GM21390 (cell line): ENCODE results near the gene RPS6KA3.

Experiments used
- ATAC-seq: cut with Tn5 transposase; IDR thresholded peaks from one replicate; pipeline ENCODE4 v1.9.1; 2021; ENCODE audit not compliant: unreplicated experiment

Gene RPS6KA3

DNA sequence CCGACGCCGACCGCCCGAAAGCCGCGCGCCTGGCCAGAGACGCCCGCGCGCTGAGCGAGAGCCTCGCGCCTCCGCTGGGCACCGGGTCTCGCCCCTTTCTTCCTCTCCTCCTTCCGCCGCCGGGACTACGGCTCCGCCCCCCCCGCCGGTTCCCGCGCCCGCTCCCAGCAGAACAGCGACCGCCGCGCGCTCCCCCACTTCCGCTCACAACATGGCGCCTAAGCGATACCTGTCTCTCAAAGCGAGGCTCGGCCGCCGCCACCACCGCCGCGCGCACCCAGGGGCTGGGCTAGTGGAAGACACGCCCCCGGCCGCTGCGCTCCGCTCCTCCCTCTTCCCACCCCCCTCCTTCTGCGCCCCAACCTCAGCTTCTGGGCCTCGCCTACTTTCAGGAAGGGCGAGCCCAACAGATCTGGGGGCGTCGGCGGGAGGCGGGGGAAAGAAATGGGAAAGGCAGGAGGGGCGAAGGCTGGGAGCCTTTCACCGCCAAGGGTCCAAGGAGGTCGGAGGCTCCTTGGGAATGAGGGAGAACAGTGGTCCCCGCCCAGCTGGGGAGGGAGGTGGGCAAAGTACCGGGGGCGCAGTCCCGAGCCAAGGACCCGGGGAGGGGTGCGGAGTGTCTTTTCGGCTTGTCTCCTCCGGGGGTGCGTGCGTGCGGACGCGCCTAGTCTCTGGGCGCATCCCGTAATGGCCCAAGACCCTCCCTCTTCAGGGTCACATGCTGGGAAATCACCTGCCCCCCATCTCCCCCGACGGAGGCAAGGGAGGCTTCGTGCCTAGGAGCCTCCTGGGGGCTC lies at the start of gene RPS6KA3:
TSS of gene RPS6KA3 (minus strand) at position 100 of the 797 bp plus-strand sequence. CDS start 277 bp downstream, outside the sequence.
- peak; percentile 79 for ATAC-seq

DNA sequence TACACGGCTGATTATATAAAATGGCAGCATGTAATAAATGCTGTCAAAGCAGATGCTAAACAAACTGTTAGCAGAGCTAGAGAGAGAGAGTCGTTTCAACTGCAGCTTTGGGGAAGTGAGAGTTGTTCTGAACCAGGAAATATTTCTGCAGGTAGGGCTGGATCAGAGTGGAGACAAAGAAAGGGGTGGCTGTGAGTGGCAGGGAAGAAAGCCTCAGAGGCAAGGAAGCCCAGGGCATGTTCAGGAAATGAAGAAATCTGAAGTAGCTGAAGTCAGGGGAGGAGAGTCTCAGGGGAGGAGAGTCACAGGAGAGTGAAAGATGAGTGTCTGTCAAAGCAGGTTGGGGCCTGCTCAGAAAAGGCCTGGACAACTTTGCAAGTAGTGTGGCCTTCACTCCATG lies 48.4 kb upstream of the RPS6KA3 start:
- peak; percentile 86 for ATAC-seq

DNA sequence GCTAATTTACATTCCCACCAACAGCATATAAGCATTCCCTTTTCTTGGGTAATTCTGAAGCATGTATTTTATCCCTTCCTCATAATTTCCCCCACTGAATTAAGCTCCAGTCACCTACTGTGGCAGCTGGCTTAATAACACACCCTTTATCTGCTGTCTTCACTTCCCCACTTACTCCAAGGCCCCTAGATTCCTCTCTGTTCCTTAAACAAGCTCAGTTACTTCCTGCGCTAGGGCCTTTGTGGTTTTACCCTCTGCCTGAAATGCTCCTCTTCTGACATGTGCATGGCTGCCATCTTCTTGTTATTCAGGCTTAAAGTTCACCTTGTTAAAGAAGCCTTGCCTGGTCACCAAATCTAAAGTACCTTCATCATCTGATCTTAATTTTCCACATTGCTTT lies 47.2 kb upstream of the RPS6KA3 start:
- ATAC-seq, result no peak

DNA sequence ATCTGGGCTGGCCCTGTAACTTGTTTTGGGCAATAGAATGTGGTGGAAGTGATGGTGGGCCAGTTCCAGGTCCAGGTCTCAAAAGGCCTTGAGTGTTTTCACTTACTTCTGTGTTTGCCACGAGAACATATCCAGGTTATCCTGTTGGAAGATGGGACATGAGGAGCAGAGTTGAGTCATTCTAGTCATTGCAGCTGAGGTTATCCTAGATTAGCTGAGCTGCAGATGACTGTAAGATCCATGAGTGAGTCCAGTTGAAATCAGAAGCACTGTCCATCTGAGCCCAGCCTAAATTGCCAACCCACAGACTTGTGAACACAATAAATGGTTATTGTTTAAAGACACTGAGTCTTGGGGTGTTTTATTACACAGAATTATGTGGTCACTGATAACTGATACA lies 45.3 kb upstream of the RPS6KA3 start:
- ATAC-seq, result no peak

DNA sequence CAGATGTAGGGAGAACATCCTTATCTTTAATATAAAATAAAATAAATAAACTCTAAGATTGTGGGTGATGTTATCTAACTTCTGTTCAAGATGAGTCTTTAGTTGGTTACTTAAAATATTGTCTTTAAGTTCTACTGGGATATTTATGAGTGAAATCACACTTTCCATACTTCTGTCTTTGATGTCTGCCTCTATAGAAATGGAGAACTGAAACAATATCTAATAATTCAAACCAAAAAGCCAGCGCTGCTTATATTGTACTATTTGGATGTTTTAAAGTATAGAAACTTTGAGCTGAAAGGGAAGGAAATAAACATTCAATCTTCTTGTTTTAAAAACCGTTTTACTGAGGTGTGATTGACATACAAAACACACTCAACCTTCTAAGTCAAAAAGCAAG lies 44.8 kb upstream of the RPS6KA3 start:
- no peak for ATAC-seq

DNA sequence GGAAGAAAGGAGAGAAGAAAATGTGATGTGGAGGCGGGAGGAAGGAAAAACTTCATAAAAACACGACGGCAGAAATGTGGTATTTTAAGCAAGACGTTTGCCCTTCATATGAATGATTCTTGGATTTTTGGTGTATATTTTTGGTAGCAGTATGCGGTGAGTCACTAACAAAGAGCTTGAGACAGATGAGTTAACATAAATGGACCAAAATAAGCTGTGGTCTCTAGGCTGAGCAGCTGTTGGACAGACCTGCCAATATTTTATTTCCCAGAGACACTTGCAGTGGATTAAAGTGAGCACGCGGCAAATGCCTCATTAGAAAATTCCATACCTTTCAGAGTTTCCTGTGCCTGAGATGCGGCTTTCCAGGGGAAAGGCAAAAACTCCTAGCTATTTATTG lies 43.1 kb upstream of the RPS6KA3 start:
- ATAC-seq, result no peak

DNA sequence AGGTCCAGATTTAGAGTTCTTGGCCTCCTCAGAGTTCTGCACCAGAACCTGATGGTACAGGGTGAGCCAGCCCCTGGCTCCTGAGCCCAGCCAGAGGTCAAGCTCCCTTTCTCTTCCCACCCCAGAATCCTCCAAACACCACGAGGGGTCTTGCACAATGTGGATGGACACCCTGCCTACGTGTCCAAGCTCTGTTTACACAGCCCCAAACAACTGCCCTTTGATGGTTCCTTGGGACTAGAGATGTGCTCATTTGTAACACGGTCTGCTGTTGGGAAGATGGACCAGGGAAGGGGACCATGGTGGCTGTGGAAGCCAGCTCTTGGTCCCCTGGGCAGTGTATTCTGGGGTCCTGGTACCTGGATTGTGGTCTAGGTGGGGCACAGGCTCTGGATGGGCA lies 40.0 kb upstream of the RPS6KA3 start:
- no peak for ATAC-seq

DNA sequence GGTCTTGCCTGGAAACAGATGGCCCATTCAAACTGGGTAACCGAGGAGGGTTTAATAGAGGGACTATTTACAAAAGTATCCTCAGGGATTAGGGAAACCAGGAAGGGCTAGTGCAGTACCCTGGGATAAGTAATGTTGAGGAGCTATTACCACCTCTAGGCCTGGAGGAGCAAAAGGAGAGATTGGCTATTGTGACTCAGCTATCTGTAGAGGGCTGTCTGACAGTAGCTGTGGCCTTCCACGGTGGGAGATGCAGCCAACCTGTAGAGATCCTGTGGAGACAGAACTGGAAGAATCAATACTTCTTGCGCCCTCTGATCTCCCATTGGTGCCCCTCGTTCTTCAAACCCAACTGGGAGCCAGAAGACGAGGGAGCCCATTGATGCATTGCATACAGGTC lies 34.1 kb upstream of the RPS6KA3 start:
- no peak for ATAC-seq

DNA sequence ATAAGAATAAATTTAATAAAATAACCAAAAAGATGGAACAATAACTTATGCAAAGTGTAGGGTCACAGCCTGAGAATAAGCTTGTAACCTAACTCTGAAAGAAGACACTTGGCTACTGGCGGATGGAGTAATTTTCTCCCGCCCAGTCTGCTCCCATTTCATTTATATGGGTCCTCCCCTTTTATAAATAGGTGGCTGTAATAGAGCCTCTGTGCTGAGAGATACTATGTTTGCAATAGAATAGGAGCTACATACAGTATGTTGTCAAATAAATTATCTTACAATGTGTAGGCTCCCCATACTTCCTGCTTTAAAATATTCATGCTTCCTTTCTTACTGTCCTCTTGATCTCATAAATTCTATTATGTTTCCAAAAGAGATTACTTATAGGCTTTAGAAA lies 28.2 kb upstream of the RPS6KA3 start:
- no peak for ATAC-seq

DNA sequence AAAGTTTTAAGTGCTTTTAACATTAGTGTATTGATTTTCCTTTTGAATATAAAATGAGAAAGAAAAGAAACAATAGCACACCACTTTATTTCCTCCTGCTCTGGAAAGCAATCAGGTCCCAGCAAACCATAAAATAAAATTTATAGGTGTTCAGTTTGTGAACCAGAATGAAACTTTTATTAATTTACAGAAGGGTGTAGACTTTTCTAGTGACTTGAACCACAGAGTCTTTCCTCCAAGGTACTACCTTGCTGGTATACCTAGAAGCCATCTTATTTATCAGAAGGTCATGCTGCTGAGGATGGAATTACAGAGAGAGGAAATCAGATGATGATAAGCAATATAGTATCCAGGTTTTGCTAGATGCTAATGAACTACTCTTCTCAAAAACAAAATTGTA lies 27.6 kb upstream of the RPS6KA3 start:
- ATAC-seq, result no peak

DNA sequence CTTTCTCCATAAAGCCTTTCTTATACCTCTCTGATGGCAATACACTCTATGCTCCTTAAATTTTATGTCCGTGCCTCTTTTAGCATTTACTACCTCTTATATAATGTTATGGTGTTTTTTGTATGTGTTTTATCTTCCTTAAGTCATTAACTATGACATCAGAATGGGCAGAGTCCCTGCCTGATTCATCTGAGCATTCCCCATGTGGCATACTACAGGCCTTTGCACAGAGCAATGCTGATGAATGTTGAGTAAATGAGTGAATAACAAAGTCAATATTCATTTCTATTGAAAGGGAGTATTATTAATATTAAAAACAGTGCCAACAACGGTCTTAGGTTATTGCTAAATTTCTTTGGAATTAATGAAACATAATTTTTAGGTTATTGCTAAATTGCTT lies 18.8 kb upstream of the RPS6KA3 start:
- no peak for ATAC-seq

DNA sequence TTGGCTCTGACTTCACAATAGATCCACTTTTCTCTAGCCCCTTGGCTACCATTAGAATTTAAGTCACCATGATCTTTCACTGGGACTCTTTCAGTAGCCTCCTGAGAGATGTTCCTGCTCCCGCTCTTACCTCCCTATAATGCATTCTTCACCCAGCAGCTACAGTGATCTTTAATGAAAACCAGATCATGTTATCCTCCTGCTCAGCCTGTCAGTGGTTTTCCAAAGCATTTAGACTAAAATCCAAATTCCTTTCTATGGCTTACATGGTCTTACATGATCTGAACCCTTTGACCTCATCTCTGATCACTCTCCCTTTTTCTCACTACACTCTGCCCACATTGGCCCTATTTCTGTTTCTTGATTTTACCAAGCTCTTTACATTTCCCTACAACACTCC lies 18.3 kb upstream of the RPS6KA3 start:
- no peak for ATAC-seq

DNA sequence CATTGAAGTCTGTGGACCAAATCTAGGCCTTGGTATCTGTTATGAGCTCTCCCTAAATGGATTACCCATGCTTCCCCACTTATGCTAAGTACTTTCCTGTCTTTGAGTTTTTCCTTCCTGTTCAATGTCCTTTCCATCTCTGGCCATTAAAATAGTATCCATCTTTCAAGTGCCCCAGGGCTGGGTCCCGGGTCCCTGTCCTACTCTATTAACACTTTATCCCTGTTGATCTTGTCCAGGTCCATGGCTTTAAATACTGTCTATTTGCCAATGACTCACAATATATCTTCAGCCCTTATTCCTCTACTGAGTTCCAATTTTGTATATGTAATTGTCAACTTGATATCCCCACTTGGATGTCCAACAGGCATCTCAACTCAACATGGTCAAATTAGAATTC lies 17.7 kb upstream of the RPS6KA3 start:
- ATAC-seq, result no peak

DNA sequence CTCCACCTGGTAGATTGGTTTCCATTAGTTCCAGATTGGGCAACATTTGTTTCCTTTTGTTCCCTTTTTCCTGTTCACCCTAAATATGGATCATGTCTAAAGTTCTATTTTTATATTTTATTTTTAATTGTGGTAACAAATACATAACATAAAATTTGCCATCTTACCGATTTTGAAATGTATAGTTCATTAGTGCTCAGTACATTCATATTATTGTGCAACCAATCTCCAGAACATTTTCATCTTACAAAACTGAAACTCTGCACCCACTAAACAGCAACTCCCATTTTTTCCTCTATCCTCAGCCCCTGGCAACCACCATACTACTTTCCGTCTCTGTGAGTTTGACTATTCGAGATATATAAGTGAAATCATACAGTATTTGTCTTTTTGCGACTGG lies 14.2 kb upstream of the RPS6KA3 start:
- ATAC-seq, result no peak

DNA sequence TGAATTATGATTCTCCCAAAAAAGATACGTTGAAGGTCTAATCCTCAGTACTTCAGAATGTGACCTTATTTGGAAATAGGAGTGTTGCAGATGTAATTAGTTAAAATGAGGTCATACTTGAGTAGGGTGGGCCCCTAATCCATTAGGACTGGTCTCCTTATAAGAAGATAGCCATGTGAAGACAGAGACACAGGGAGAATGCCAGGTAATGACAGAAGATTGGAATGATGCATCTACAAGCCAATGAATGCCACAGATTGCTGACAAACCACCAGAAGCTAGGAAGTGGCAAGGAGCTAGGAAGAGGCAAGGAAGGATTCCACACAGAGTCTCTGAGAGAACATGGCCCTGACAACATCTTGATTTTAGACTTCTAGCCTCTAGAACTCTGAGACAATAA lies 7.4 kb upstream of the RPS6KA3 start:
- ATAC-seq, result no peak

DNA sequence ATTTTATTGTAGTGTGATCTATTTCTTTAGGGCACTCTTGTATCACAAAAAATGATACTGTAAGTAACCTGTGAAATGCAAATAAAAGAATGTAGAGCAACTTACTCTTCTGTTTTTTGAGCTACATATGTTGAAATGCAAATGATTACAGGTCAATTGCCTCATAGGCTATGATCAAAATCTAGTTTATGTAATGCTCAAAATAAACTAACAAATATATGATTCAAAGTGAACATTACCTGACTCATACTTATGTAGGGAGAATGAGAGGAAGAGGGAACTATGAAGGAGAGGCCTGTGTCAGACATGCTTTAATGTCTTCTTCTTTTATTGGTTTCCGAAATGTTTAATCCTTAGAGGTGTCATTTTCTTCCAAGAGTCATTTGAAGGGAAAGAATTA lies 5.0 kb upstream of the RPS6KA3 start:
- ATAC-seq, result no peak

DNA sequence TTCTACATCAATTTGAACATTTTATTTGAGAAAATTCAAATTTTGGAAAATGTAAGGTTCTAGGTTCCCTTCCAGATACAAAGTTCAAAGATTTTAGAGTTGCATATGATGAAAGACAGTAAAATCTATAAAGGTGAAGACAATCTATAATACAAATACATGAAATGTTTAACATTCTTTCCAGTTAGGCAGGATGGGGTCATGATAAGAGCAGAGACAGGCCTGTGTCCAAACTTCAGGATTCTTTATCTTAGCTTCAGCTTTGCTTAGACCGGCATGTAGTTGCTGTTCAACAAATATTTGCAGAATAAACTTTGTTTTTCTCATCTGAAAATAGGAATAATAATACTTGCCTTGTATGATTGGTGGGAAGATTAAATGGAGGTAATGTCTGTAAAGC lies 4.5 kb upstream of the RPS6KA3 start:
- ATAC-seq, result no peak

DNA sequence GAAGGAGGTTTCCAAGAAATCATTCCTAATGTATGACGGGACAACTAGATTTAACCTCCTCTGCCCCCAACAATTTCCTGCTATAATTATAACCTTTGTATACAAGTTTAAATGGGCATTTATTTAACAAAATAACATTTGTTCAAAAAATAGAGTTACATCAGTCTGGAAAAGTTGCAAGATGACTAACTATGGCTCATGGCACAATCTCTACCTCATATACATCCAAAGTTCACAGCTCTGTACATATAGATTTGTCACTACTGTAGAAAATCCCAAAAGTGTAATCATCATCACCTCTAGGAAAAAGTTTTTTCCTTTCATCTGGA lies 3.8 kb upstream of the RPS6KA3 start:
- ATAC-seq, result no peak

DNA sequence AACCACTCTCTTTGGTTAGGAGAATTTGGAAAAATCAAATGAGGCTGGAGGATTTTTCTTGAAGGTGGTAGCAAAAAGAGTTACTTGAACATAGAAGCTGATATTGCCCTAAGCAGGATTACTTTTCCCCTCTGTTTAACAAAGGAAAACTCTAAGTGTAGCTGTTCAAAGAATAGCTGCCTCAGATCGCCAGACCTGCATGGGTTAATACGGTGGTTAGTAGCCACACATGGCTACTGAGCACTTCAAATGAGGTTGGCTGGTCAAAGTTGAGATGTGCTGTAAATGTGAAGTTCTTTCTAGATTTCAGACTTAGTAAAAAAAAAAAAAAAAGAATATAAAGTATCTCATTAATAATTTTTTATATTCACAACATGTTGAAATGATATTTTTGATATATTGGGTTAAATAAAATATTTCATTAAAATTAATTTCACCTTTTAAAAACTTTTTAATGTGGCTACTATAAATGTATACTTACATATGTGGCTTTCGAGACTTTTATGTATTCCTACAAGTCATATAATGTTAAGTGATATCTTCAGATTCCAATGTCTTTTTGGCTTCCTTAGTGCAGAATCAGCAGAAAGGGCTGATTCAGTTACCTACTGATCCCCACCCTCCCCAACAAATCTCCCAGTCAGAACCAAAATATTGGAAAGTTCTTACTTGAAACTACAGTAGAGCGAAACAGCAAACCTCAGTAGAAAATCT lies 3.3 kb upstream of the RPS6KA3 start:
- no peak for ATAC-seq

DNA sequence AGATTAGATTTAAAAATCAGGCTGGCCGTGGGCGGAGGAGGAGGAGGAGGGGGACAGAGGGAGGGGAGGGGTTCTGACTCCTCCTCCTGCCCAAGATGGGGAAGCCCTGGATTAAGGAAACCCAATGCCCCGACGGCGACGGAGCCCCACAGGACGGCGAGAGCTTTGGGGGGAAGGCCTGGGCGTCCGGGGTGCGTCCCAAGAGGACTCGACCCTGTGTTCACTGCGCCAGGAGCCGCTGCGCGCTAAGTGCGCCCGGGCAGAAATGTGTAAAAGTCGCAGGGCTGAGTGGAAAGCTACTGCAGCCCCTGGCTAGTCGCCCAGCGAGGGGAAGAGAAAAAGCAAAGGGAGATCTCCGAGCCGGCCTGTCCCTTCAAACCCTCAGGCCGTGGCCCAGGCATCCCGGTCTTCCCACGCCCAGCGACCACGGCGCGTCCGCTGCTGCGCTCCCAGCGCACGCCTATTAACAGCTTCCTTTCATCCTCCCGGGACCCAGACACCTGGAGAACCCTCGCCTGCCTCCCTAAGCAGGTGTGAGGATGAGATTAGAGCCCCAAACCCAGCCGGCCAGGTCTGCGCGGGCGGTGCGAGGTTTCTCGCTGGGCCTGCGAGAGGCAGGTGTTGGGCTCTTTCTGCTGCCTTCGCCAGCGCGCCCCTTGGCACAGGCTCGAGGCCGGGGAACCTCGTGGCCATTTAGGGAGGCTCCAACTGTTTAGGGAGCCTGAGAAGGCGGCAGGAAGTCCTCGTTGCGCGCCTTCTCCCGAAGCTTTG lies 1.4 kb upstream of the RPS6KA3 start:
- no peak for ATAC-seq

DNA sequence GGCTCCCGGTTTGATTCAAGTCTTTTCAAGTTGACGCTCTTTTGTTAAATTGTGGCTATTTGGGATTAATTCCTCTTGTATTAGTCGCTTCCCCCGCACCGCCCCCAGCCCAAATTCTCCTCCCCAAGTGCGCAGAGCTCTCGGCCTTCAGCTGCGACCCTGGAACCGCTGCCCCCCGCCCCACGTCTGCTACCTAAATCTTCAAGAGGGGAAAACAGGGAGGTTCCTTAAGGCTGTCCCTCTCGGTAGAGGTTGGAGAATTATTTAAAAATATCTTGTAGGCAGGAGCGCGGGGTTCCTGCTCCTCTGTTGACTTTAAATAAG lies 860 bp upstream of the RPS6KA3 start:
- no peak for ATAC-seq
